ENCODE data around the gene TBC1D23. TPM values are rescaled to one million over a fixed set of nuclear protein-coding genes. Genes with fewer than 3 reads are reported as not detected.

The TBC1D23 gene
- total and polyA plus RNA-seq, 2 experiments from 2014 or later = 27.1 to 61.9 TPM

- Histone ChIP-seq H3K9me3 (ENCODE audit: low read depth) (no peaks in the 10 kb centered on the region), H3K4me3 (no peak overlapping the region), H3K4me2 (no peak overlapping the region), H3K9me2 (replicated peaks; ENCODE audit: insufficient read depth) (no peaks in the 10 kb centered on the region), H3K4me1 (ENCODE audit: insufficient read depth) (no peaks in the 10 kb centered on the region), H3K36me3 (replicated peaks; ENCODE audit: insufficient read depth, low read depth) (no peaks in the 10 kb centered on the region), H3K27ac (no peak overlapping the region), H3K27me3 (no peaks in the 10 kb centered on the region), H3K79me2 (no peaks in the 10 kb centered on the region), H4K20me1 (ENCODE audit: insufficient read depth, poor library complexity, severe bottlenecking) (no peaks in the 10 kb centered on the region), H2AFZ (no peak overlapping the region)
- TF ChIP-seq EZH2phosphoT487 (IDR thresholded peaks at IDR 0.05; ENCODE audit: low read depth, severe bottlenecking, unreplicated experiment) (no peak), EZH2 (IDR thresholded peaks at IDR 0.05; ENCODE audit: borderline replicate concordance) (no peak), CTCF (IDR thresholded peaks at IDR 0.05; ENCODE audit: poor library complexity) (no peak)
- DNase-seq (ENCODE audit: low spot score) = no peak
- 96% methylated on average over 4 of the region's 4 CpGs for WGBS (ENCODE audit: low lambda C conversion rate, missing lambda C conversion rate)
Measured at GRCh38 chr3:100299016-100299415, 38.2 kb downstream of the TBC1D23 start.

DNA sequence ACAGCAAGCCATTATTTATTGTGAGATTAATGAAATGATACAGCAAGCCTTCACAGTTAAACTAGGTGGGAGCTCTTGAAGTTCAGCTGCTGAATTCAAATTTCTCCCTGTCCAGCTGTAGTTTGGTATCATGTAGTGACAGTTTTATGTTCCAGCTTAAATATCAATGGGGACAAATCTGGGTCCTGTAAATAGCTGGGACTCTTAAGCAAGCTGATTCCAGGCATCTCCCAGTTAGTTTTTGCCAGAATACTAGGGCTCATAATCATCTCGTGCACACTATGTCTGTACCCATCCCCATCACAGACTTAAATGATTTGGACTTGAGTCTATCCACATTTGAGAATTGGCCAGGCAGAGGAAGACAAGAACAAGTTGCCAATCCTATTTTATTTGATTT lies 45.9 kb downstream of the TBC1D23 start:
- Histone ChIP-seq H3K4me3 (no peak overlapping the region), H4K20me1 (ENCODE audit: insufficient read depth, poor library complexity, severe bottlenecking) (no peaks in the 10 kb centered on the region), H3K79me2 (no peaks in the 10 kb centered on the region), H3K4me2 (no peak overlapping the region), H3K27ac (no peak overlapping the region), H3K9me2 (replicated peaks; ENCODE audit: insufficient read depth) (no peaks in the 10 kb centered on the region), H2AFZ (no peak overlapping the region), H3K27me3 (no peaks in the 10 kb centered on the region), H3K9me3 (ENCODE audit: low read depth) (no peaks in the 10 kb centered on the region), H3K36me3 (replicated peaks; ENCODE audit: insufficient read depth, low read depth) (no peaks in the 10 kb centered on the region), H3K4me1 (ENCODE audit: insufficient read depth) (no peaks in the 10 kb centered on the region)
- WGBS (ENCODE audit: low lambda C conversion rate, missing lambda C conversion rate) = 86% methylated on average over 1 of the region's 1 CpG
- TF ChIP-seq EZH2 (IDR thresholded peaks at IDR 0.05; ENCODE audit: borderline replicate concordance) (no peak), EZH2phosphoT487 (IDR thresholded peaks at IDR 0.05; ENCODE audit: low read depth, severe bottlenecking, unreplicated experiment) (no peak), CTCF (IDR thresholded peaks at IDR 0.05; ENCODE audit: poor library complexity) (no peak)
- no peak for DNase-seq (ENCODE audit: low spot score)

DNA sequence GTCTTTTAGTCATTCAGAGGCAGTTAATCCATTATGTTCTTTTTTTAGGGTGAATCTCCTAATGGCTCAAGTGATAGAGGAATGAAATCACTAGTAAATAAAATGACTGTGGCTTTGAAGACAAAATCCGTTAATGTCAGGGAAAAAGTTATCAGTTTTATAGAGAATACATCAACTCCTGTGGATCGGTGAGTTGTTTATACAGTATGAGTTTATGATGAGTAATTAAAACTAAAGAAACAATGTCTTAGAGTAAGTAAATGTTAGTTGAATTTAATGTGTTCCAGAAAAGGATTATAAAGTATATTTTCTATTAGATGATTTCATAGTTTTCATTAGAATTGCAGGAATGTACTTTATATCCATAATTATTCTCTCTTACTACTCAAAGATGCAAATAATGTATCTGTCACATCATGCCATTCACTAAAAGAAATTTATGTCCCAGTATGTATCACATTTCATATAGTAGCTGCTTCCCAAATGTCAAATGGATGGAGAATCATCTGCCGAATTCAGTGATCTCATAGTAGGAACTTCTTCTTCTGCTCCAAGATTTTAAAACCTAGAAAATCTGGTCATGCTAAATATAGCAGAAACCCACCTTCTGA lies 49.7 kb downstream of the TBC1D23 start:
- Histone ChIP-seq H3K79me2 (no peaks in the 10 kb centered on the region), H3K4me1 (ENCODE audit: insufficient read depth) (no peaks in the 10 kb centered on the region), H2AFZ (no peak overlapping the region), H3K27me3 (no peaks in the 10 kb centered on the region), H3K4me2 (no peak overlapping the region), H3K27ac (no peak overlapping the region), H3K9me3 (ENCODE audit: low read depth) (no peaks in the 10 kb centered on the region), H3K36me3 (replicated peaks; ENCODE audit: insufficient read depth, low read depth) (no peaks in the 10 kb centered on the region), H3K4me3 (no peak overlapping the region), H4K20me1 (ENCODE audit: insufficient read depth, poor library complexity, severe bottlenecking) (no peaks in the 10 kb centered on the region), H3K9me2 (replicated peaks; ENCODE audit: insufficient read depth) (no peaks in the 10 kb centered on the region)
- no peak for DNase-seq (ENCODE audit: low spot score)
- TF ChIP-seq EZH2phosphoT487 (IDR thresholded peaks at IDR 0.05; ENCODE audit: low read depth, severe bottlenecking, unreplicated experiment) (no peak), EZH2 (IDR thresholded peaks at IDR 0.05; ENCODE audit: borderline replicate concordance) (no peak), CTCF (IDR thresholded peaks at IDR 0.05; ENCODE audit: poor library complexity) (no peak)
- WGBS (ENCODE audit: low lambda C conversion rate, missing lambda C conversion rate) = 68% methylated on average over 3 of the region's 3 CpGs
